Transverse colon (tissue), 4 donors: Measurements from ENCODE around the gene FAM169A. TPM values are rescaled to one million over a fixed set of nuclear protein-coding genes. Genes with fewer than 3 reads are reported as not detected.

ENCODE experiments used
- DNase-seq: peaks from one replicate; pipeline ENCODE4 v3.0.0-alpha.2; 2019
- H3K27ac ChIP-seq, 4 donors: fragments of 200-600 bp; sonication (generic); 2 replicates each; pipeline ENCODE4 v1.5.1; 2016 to 2018; ENCODE audit warnings: inconsistent platforms in 4 of 4
- H3K27me3 ChIP-seq: fragments of 200-600 bp; sonication (generic); 2 replicates; pipeline ENCODE4 v1.5.1; 2017; ENCODE audit warnings: inconsistent platforms
- H3K36me3 ChIP-seq, 4 donors: fragments of 200-600 bp; sonication (generic); 2 replicates each; pipeline ENCODE4 v1.5.1; 2017 to 2019; ENCODE audit warnings: inconsistent platforms in 4 of 4
- H3K4me1 ChIP-seq, 4 donors: fragments of 200-600 bp; sonication (generic); 2 replicates each; pipeline ENCODE4 v1.5.1; 2017 to 2020; ENCODE audit warnings: inconsistent platforms in 4 of 4
- H3K4me3 ChIP-seq, 4 donors: fragments of 200-600 bp; sonication (generic); 1 replicate in 1 of 4; 2 replicates in 3 of 4; pipeline versions ENCODE4 v1.5.1 to v1.6.1; 2017 to 2019; ENCODE audit warnings: inconsistent platforms in 4 of 4
- H3K9me3 ChIP-seq, 2 donors: fragments of 200-600 bp; sonication (generic); 2 replicates each; pipeline ENCODE4 v1.5.1; 2017 to 2019; ENCODE audit warnings: inconsistent platforms in 2 of 2
- EP300 ChIP-seq: sonication (generic); formaldehyde crosslinking; IDR thresholded peaks from one replicate; pipeline ENCODE4 v1.6.1; 2017; ENCODE audit warnings: antibody characterized with exemption, low read depth
- POLR2A ChIP-seq: fragments of 450-650 bp; IDR thresholded peaks from one replicate; pipeline ENCODE4 v1.6.1; 2016; ENCODE audit warnings: antibody characterized with exemption, mild to moderate bottlenecking, moderate library complexity
- POLR2AphosphoS5 ChIP-seq, 3 donors: sonication (generic); formaldehyde crosslinking; IDR thresholded peaks; one replicate each; pipeline ENCODE4 v1.6.1; 2016; ENCODE audit warnings: antibody characterized with exemption in 3 of 3
- WGBS, 2 donors: methylation state at CpG; one replicate each; pipeline ENCODE4 v1.1.5; 2018; ENCODE audit warnings: low coverage in 1 of 2; 5-methylcytosine and 5-hydroxymethylcytosine counted together
- in situ Hi-C, 4 donors: fragments of 200-750 bp; cut with MboI; loops; one replicate each; pipeline versions ENCODE4 v1.15.0 to v1.15.1; 2017; ENCODE audit warnings: low sequenced_read_pairs in 3 of 4, low pct_ligation_motif_present in 1 of 4, low pct_unique_long_range_greater_than_20kb in 1 of 4
- intact Hi-C: fragments of 100-400 bp; cut with DNase I; formaldehyde crosslinking; loops from one replicate; pipeline ENCODE4 v1.15.1; 2023; ENCODE audit warnings: low total_unique reads
- total RNA-seq, 4 donors: library from RNA; depleted of rRNA; stranded (reverse); fragments of >200 nt; gene quantifications; one replicate each; pipeline ENCODE4 v1.1.0, GENCODE V29; 2016
- TF ChIP-seq, protein P1 (sequence below), 5 experiments: fragments of 200-600 bp in 3 of 5; fragments of 450-650 bp in 2 of 5; sonication (generic) in 3 of 5; IDR thresholded peaks; 1 replicate in 2 of 5; 2 replicates in 3 of 5; pipeline ENCODE4 v1.5.1; 2016 to 2017; ENCODE audit warnings: antibody characterized with exemption in 5 of 5, inconsistent platforms in 3 of 5, mild to moderate bottlenecking in 2 of 5, moderate library complexity in 1 of 5

The FAM169A gene
- total RNA-seq, 4 donors from 2014 or later, result 0.20 to 14.6 (median 2.5) TPM

DNA sequence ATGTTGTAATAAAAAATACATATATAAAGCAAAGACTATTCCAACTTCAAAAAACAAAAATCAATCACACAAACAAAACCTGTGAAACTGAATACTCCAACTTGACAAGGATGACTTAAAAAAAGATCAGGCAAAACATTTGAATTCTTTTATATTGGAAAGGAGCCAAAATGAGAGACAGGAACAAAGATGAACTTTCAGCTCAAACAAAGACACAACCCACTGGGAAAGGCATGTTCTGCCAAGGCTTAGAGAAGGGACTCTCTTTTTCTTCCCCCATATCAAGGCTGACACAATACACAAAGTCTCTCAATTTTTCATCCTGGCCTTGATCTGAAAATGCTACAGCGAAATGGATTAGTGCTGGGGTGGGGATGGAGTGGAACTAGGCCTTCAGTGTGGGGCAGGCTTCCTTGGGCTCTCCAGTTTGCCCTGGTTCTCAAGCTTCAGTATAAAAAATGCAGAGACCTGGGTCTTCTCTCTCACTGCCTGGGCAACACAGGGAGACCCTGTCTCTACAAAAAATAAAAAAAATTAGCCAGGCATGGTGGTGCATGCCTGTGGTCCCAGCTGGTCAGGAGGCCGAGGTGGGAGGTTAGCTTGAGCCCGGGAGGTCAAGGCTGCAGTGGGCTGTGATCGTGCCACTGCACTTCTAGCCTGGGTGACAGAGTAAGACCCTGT, 11.6 kb upstream of the FAM169A start:
- in situ Hi-C loops, result no loop called here

DNA sequence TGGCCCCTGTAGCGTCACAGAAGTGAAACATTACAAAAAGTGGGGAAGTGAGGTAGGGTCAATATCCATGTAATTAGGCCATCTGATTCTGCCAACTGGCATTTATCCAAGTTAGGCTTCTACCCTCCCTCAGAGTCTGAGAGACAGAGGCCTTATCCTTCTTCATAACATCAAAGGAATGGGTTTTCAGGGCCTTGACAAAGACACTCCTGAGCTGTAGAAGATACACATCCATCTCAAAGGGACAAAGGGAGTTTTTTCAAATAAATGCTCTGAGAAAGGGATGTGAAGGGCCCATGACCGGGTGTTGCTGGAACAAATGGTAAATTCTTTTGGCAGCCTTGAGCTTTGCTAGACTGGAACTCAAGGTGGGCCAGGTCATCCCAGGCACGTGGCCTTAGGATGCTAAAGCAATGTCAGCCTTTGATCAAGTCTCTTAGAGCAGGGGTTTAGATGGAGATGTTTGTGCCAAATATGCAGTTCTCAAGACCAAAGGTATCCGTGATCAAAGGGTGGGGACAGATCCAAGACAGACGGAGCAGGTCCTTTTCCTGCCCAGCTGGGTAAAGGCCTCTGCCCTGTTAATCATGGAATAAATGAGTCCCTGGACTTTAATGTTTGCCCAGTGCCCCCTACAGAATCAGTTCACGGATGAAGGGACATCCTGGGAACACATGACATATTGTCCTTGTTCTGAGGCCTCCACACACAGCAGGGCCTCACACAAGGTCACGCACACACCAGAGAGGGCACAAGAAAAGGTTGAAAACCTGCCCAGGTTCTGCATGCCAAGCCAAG, 10.0 kb upstream of the FAM169A start:
- TF ChIP-seq, protein P1, sequence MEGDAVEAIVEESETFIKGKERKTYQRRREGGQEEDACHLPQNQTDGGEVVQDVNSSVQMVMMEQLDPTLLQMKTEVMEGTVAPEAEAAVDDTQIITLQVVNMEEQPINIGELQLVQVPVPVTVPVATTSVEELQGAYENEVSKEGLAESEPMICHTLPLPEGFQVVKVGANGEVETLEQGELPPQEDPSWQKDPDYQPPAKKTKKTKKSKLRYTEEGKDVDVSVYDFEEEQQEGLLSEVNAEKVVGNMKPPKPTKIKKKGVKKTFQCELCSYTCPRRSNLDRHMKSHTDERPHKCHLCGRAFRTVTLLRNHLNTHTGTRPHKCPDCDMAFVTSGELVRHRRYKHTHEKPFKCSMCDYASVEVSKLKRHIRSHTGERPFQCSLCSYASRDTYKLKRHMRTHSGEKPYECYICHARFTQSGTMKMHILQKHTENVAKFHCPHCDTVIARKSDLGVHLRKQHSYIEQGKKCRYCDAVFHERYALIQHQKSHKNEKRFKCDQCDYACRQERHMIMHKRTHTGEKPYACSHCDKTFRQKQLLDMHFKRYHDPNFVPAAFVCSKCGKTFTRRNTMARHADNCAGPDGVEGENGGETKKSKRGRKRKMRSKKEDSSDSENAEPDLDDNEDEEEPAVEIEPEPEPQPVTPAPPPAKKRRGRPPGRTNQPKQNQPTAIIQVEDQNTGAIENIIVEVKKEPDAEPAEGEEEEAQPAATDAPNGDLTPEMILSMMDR (IDR thresholded peaks at IDR 0.05), result no peak
- TF ChIP-seq POLR2A, result no peak
- no peak for TF ChIP-seq POLR2AphosphoS5 (IDR thresholded peaks at IDR 0.05)
- TF ChIP-seq EP300, result no peak
- Histone ChIP-seq H3K27ac (no peak overlapping the region), H3K9me3 (no peaks in the 10 kb centered on the region), H3K4me1 (peaks cover 0 to 3% (median 0%) of the 10 kb centered on the region in 4 donors), H3K27me3 (no peaks in the 10 kb centered on the region), H3K36me3 (no peaks in the 10 kb centered on the region), H3K4me3 (no peak overlapping the region)
- WGBS, 2 donors, result 83 to 94% methylated on average over 2 to 7 of the region's 7 CpGs
- intact Hi-C loops (no loop called here), in situ Hi-C loops (no loop called here)
- no peak for DNase-seq

More for the DNA sequence above, 11.6 kb upstream of the FAM169A start:
- no peak overlapping the region for H3K4me3 ChIP-seq
- no peaks in the 10 kb centered on the region for H3K36me3 ChIP-seq
- H3K27ac ChIP-seq, result no peak overlapping the region
- H3K4me1 ChIP-seq, result peaks cover 0 to 3% (median 0%) of the 10 kb centered on the region in 4 donors
- 85 to 87% methylated on average over 4 of the region's 4 CpGs for WGBS, 2 donors
- no peaks in the 10 kb centered on the region for H3K9me3 ChIP-seq
- H3K27me3 ChIP-seq, result no peaks in the 10 kb centered on the region
- TF ChIP-seq POLR2AphosphoS5 (IDR thresholded peaks at IDR 0.05), result no peak
- TF ChIP-seq, protein P1 (IDR thresholded peaks at IDR 0.05), result no peak
- TF ChIP-seq POLR2A, result no peak
- TF ChIP-seq EP300, result no peak
- intact Hi-C loops, result no loop called here
- DNase-seq, result no peak

DNA sequence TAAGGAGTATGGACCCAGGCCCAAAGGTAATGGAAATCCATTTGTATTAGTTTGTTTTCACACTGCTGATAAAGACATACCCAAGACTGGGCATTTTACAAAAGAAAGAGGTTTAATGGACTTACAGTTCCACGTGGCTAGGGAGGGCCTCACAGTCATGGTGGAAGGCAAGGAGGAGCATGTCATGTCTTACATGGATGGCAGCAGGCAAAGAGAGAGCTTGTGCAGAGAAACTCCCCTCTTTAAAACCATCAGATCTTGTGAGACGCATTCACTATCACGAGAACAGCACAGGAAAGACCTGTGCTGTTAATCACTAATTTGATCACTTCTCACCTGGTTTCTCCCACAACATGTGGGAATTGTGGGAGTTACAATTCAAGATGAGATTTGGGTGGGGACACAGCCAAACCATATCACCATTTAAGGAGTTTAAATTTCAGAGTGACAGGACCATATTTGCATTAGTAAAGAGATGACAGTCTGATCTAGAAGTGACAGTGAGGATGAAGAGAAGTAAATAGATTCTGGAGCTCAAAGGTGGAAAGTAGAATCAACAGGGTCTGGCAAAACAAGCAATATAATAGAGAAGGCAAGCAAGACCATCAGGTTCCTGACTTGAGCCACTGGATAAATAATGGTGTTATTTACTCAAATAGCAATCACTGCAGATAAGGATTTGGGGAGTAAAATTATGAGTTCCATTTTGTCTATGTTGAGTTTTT, 7.5 kb upstream of the FAM169A start:
- H3K4me3 ChIP-seq, result no peak overlapping the region
- intact Hi-C loops (no loop called here), in situ Hi-C loops (no loop called here)
- 88 to 89% methylated on average over 3 of the region's 3 CpGs for WGBS, 2 donors
- H3K4me1 ChIP-seq, result peaks cover 0 to 3% (median 0%) of the 10 kb centered on the region in 4 donors
- no peak overlapping the region for H3K27ac ChIP-seq
- no peaks in the 10 kb centered on the region for H3K36me3 ChIP-seq
- TF ChIP-seq POLR2AphosphoS5 (IDR thresholded peaks at IDR 0.05), result no peak
- TF ChIP-seq, protein P1 (IDR thresholded peaks at IDR 0.05), result no peak
- TF ChIP-seq EP300, result no peak
- no peak for TF ChIP-seq POLR2A
- DNase-seq, result no peak
- H3K27me3 ChIP-seq, result no peaks in the 10 kb centered on the region
- H3K9me3 ChIP-seq, result no peaks in the 10 kb centered on the region
